DMS153 treated with DMSO at 0.1 percent for 48 hours (cell line): ENCODE data around the gene SLC46A2.

Experiments used
- DNase-seq: peaks from one replicate; lab custom pipeline; 2025; ENCODE audit not compliant: unreplicated experiment; lab: John Stamatoyannopoulos, UW

SLC46A2 gene, protein sequence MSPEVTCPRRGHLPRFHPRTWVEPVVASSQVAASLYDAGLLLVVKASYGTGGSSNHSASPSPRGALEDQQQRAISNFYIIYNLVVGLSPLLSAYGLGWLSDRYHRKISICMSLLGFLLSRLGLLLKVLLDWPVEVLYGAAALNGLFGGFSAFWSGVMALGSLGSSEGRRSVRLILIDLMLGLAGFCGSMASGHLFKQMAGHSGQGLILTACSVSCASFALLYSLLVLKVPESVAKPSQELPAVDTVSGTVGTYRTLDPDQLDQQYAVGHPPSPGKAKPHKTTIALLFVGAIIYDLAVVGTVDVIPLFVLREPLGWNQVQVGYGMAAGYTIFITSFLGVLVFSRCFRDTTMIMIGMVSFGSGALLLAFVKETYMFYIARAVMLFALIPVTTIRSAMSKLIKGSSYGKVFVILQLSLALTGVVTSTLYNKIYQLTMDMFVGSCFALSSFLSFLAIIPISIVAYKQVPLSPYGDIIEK

DNA sequence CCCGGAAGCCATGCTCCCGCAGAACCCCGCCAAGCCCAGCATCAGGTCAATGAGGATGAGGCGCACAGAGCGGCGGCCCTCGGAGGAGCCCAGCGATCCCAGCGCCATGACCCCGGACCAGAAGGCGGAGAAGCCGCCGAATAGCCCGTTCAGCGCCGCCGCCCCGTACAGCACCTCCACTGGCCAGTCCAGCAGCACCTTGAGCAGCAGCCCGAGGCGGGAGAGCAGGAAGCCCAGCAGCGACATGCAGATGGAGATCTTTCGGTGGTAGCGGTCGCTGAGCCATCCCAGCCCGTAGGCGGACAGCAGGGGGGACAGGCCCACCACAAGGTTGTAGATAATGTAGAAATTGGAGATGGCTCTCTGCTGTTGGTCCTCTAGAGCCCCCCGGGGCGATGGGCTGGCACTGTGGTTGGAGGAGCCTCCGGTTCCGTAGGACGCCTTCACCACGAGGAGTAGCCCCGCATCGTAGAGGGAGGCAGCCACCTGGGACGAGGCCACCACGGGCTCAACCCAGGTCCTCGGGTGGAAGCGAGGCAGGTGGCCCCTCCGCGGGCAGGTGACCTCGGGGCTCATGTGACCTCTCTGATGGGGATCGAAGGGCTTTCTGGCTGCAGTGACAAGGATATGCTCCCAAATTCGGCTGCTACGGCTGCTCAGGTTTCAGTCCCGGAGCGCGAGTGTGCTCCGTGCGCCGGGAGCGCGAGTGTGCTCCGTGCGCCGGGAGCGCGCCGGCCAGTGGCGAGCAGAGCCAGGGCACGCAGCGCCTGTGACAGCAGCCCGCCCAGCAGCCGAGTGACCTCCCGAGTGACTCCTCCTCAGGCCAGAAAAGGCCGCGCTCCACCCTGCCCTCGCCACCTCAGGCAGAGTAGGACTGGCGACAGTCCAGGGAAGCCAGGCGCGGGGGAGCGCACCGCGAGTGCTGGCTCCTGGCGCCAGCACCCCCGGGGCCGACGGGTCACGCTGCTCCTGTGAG, at the start of gene SLC46A2:
TSS of gene SLC46A2 (minus strand) at position 771 of the 976 bp plus-strand sequence. CDS start at position 576, 195 bp downstream.
- DNase-seq = no peak

DNA sequence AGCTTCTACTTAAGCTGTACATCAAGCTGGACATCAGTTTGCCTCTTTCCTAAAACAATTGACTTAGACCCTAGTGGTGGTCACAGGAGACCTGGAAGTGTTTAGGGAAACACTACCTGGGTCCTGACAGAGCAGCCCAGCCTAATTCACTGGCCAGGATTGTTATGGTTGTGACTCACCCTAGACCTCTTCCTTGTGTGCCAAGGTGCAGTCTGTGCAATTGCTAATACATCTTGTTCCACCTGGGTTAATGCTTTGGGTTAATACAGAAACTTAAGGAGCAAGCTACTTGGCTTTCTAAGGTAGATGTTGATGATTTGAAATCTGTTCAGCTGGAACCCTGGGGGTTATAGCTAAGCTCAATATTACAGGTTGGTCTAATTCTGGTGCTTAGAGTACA, 48.7 kb upstream of the SLC46A2 start:
- no peak for DNase-seq

DNA sequence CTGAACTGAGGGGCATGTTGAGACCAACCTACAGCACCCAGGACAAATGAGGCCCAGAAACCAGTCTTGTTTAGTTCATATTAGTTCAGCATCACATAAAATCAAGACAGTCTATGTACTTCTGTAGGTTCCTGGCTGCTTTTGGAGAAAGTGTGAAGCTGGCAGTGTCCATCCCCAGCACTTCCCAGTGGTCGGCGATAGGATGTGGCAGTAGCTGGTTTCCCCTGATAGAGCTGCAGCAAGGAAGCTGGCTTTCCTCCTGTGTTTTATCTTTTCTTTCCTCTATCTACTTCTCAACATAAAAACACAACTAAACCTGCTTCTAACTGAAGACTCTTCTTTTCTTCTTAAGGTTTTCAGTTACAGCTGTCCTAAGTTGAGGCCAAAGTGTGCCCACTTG, 43.0 kb upstream of the SLC46A2 start:
- no peak for DNase-seq

DNA sequence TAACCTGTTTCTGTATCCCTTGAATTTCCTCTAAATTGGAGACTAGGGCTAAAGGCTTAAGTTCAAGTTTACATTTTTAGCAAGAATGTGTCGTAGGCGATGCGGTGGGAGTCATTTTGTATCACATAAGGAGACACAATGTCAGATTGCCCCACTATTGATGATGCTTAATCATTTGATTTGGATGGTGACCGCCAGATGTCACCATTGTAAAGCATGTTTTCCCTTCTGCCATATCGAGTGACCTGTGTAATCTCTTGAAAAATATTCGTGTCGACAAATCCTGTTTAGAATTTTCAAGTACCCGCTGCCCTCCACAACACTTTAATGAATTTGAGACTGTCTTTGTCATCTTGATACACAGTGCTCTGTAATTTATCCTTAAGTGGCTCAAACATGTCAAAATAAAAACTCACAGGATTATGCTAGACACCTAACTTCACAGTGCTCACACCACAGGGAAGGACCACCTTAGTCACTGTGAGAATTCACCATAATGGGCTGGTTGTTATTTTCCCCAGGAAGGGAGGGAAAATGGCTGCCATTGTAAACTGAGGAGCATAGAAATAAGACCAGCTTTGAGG, 34.5 kb upstream of the SLC46A2 start:
- DNase-seq = peak; percentile 23

DNA sequence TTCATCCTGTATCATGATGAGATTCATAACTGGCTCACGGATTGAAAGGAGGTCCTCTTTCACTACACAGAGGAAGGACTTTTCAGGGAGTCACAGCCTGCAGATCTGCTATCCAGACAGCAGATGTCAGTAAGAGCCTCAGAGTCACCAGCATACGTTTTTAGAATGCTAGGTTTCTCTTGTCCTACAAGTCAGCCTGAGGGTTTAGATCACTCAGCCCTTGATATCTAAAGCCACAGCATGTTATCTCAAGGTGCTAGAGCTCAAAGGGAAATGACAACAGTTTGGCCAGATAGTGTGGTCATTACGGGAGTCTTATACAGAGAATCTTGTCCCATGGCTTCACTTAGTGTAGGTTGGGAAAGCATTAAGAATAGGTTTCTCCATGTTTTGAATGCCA, 30.9 kb upstream of the SLC46A2 start:
- no peak for DNase-seq

DNA sequence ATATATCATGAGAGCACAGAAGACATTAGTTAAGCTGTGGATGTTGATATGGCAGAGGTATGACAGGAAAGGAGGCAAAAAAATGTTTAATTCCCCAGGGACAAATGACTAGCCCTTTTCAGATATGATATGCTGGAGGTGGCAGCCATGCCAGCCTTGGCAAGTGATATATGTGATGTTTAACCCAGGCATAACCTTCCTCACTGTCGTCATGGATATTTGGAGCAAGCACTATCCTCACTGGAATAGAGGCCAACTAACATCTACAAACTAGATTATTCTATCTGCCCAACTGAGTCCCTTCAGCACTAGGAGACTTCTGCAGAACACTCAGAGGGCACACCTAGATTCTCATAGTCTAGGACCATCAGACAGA, 27.3 kb upstream of the SLC46A2 start:
- no peak for DNase-seq

DNA sequence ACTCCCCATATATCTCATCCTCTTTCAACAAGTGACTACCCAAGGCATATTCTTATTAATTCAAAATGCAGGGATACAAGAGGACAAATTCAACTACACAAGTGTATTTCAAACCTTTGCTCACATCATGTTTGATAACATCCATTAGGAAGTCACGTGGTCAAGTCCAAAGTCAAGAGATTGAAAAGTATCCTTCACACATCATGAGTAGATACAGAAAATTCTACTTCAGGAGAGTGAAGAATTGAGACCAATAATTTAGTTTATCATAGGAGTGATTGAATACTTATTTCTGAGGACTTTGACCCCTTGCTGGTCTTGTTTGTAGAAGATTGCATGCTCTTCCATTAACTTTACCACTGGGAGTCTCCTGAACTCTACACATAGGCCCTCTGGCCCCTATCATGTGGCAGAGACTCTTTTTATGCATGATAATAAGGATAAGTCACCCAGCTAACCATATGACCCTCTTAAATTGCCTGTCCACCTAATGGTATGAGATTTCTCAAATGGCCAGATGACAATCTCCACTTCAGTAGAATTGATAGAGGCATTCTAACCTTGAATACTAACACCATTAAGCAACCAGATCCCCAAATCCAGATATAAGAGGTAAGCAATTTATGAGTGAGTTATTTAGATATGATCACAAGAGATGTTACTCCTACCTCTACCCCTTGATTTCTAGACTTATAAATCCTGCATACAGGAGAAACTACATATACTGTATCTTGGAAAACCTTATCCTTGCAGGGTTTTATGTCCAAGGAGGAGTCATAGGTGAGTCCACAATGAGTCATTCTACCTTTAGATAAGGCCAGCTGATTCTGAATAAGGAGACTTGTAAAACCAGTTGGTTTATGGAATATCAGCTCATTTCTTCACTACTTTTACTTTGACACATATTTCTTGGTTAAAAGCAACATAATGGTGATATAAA, 26.6 kb upstream of the SLC46A2 start:
- DNase-seq = no peak

DNA sequence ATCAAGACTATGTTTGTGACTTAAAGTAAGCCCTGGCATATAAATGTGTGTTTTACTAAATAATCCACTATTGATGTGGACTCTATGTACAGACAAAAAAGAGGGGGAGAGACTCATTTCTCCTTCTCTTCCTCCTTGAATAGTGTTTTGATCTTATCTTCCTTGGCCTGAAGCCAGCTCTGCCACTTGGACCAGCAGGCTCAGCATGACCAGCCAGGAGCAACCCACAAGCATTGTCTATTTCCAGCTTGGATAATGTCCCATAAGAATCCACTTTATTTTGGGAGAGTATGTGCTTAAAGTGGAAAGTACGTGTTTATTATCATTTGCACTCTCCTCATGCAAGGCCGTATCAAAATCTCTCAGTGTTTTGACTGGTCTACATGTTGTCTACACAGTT, 23.8 kb upstream of the SLC46A2 start:
- no peak for DNase-seq

DNA sequence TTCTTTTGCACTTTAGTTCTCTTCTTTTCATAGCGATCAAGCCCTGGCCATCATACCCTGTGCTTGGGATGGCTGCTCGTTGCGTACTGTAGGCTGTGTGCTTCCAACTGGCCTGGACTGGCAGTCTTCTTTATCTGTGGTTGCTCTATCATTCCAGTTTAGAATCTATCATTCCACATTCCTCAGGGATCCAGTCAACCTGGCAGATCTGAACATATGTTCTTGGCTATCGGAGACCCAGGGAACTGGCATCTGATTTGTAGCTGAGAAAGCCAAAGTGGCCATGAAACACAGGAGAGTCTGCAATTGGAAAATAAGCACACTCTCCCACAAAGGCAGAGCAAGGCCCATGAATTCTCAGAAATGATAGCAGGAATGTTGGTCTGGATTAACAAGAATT, 22.6 kb upstream of the SLC46A2 start:
- DNase-seq = no peak

DNA sequence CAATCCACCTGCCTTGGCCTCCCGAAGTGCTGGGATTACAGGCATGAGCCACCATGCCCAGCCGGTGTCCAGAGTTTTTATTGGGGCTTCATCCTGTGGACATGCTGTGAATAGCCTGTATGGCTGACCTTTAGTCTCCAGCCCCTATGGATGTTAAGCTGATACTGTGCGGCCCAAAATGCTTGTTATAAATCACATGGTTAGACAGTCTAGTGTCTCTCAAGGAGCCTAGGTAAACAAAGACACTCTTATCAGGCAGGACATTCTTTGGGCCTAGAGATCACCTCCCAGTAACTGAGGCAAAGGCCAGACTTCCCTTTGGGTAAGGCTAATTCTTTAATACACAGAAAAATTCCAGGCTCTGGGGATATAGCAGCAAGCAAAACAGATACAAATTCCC, 22.0 kb upstream of the SLC46A2 start:
- no peak for DNase-seq

DNA sequence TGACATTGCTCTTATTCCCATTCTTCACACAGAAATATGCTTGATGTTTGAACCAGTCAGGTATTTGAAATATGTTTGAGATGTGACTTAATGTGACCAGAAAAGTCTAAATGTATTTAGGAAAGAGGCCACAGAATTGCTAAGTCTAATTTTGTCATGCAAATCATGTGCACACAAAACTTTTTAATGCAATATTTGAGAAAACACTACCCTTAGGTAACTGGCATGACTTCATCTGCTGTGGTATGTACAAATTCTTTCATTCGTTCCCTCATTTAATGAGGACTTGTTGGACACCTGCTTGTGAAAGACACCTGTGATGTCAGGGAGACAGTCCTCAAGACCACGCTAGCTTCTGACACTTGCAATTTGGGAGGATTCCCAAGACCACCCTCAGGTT, 21.1 kb upstream of the SLC46A2 start:
- DNase-seq = no peak

DNA sequence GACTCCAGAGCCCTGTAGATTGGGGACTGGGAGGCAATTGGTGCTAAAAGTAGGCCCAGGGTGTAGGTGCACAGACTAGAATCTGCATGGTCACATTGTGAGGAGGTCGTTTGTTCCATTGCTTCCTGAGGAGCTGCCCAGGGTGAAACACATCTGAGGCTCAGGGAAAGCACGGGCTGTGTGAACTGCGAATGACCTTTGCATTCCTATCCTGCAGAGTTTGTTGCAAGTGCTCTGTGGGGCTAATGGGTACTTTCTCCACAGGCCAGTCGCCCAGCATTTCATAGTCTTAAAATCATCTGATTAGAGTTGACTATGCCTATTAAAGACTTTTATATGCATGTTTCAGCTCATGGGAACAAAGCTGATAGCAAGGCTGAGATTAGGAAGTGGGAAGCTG, 14.4 kb upstream of the SLC46A2 start:
- DNase-seq = no peak

DNA sequence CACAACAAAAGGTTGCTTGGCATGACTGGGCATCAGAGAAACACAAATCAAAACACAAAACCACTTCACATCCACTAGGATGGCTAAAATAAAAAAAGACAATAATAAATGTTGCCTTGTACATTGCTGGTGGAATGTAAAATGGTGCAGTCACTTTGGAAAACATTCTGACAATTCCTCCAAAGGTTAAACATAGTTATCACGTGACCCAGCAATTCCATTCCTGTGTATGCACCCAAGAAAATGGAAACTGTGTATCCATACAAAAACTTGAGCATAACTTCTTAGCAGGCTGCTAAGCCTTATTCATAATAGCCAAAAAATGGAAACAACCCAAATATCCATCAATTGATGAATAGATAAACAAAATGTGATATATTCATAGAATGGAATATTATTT, 10.2 kb upstream of the SLC46A2 start:
- DNase-seq = no peak

DNA sequence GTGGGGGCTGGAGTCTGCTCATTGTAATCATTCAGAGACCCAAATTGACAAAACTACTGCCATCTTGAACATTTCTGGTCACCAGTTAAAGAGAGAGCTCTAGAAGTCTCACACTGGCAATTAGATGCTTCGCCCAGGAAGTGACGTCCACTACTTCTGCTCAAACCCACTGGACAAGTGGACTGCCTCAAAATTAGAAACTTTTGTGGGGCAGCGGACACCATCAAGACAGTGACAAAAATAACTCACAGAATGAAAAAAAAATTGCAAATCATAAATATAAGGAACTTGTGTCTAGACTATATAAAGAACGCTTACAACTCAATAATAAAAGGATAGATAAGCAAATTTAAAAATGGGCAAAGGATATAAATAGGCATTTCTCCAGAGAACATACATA, 9.8 kb upstream of the SLC46A2 start:
- DNase-seq = no peak

DNA sequence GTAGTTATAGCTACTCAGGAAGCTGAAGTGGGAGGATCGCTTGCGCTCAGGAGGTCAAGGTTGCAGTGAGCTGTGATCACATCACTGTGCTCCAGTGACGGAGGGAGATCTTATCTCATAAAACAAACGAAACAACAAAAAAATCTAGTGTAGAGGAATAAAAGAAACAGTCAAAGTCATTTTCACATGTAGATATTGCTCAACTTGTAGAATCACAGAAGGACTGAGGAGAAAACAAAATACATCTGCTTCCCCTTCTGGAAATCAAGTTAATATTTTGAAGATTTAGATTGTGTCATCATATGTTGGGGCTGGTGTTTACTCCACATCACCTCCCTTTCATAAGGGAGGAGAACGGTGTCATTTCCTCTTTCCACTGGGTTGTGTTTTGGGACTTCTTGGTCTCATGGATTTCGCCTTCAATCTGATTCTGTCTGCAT, 8.2 kb upstream of the SLC46A2 start:
- no peak for DNase-seq

DNA sequence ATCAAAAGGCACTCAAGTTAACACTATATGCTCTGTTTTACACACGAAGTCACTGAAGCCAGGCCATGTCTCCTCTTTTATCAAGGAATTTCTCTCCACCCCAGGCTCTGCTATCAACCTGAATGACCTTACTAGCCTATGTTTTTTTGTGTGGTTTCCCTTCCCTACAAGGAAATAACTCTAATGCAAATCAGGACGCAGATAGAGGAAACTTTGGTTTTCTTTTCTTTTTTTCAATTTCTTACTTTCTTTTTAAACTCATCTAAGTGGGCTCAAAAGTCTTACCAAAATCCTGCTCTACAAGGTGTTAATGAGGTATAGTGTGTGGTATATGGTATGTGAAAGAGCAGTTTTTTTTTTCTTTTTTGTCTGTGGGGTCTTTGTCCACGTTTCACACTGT, 5.5 kb upstream of the SLC46A2 start:
- DNase-seq = no peak

DNA sequence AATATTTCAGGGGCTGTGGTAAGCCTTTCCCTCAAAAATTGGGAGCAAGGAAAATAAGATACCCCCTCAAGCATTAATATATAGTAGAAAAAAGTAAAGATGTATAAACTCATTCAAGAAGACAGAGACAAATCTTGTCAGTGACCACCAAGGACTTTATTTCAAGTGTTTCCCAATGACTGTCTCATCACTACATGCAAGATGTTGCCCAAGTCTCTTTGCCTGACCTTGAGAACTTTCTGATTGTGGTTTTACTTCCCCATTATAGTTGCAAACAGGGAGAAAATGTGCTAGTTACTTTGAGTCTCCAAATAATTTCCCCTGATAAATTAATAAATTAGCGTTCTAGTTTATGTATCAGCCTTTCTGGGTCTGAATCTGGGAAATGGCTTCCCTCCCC, 4.0 kb upstream of the SLC46A2 start:
- no peak for DNase-seq

DNA sequence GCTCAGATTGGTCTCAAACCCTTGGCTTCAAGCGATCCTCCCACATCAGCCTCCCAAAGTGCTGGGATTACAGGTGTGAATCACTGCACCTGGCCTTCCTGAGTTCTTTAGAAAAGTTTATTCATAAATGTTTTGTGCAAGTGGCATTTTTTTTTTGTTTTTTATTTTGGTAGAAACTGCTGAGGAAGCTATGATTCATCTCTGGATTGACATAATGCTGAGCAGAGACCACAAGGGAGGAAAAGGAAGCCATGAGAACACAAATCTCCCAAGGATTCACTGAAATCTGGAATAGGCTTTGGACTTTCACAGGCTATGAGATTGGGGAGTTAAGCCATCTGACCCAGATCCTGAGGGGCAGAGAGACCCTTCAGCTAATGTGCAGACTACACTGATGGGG, 3.4 kb upstream of the SLC46A2 start:
- no peak for DNase-seq

DNA sequence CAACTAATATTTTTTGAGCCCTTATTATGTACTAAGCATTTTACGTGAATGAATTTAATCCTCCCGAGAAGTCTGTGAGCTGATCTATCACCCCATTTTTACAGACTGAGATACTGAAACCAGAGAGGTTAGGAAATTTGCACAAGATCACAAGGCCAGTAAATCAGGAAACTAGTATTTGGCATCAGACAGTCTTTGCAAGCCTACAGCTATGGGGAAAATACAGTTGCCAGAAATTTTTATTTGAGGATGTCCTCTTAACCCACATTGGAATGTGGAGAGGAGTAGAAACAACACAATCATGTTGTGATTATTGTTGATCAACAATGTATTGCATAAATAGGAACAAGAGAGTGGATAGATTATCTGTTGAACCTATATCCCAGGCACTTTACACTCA, 2.3 kb upstream of the SLC46A2 start:
- DNase-seq = no peak

DNA sequence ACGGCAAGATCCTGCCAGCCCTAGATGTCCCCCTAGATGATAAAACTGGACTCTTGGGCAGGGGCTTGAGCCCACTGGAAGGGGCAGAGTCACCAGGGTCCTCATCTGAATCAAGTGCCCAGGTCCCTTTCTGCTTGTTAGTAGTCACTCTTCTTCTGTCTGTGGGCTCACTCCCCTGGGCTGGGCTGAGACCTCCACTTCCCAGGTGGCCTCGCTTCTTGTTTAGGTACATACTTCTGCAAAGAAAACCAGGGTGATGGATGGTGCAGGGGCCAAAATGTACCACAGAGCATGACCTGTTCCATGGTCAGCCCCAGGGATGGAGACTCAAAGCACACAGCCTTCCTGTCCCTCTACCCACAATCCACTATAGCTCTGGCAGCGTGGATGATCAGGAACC, 845 bp upstream of the SLC46A2 start:
- no peak for DNase-seq
